GM10266 (cell line): ENCODE measurements around the gene KLHL6.

Source experiments
- DNase-seq: peaks from one replicate; pipeline ENCODE4 v3.0.0; 2012; ENCODE audit errors: extremely low spot score
- TF ChIP-seq, protein P1 (sequence below): IDR thresholded peaks from 2 replicates; pipeline ENCODE4 v1.5.1; 2012; ENCODE audit warnings: mild to moderate bottlenecking, low read depth; ENCODE audit not compliant: control insufficient read depth, insufficient read depth; ENCODE audit errors: missing control alignments

KLHL6 gene

DNA sequence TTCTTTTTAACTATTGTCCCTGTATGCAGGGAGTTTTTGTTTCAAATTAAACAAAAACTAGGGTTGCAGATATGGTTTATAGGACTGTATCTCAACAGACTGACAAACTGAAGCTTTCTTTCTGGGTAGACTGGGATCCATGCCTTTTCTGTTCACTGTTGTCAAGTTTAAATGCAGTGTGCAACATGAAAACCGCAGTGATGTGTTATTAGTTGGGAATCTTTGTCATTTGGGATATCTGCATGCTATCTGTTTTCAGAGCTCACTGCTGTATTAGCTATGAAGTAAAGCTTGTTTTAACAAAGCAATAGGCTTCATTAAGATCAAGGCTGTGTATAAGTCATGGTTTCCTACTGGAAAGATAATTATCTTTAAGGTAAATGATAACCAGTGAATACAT lies 105.7 kb downstream of the KLHL6 start:
- no peak for DNase-seq
- TF ChIP-seq, protein P1, sequence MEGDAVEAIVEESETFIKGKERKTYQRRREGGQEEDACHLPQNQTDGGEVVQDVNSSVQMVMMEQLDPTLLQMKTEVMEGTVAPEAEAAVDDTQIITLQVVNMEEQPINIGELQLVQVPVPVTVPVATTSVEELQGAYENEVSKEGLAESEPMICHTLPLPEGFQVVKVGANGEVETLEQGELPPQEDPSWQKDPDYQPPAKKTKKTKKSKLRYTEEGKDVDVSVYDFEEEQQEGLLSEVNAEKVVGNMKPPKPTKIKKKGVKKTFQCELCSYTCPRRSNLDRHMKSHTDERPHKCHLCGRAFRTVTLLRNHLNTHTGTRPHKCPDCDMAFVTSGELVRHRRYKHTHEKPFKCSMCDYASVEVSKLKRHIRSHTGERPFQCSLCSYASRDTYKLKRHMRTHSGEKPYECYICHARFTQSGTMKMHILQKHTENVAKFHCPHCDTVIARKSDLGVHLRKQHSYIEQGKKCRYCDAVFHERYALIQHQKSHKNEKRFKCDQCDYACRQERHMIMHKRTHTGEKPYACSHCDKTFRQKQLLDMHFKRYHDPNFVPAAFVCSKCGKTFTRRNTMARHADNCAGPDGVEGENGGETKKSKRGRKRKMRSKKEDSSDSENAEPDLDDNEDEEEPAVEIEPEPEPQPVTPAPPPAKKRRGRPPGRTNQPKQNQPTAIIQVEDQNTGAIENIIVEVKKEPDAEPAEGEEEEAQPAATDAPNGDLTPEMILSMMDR, result no peak

DNA sequence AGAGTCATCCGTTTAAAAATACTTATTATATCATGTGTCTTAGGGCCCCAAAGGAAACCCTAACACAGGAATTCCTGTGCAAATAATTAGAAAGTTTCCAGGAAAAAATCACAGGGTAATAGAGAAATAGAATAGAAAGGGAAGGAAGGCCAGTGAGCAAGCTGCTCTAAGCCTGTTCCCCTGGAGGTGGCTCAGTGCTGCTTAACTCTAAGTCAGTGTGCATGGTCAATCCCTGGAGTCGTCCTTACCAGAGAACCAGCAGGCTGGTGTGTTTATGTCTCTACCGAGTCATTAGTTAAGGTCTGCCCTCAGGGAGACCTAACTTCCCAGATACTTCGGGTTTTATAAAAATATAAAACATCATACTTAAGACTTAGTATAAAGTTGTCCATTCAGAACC lies 106.1 kb downstream of the KLHL6 start:
- no peak for DNase-seq
- TF ChIP-seq, protein P1, result no peak

DNA sequence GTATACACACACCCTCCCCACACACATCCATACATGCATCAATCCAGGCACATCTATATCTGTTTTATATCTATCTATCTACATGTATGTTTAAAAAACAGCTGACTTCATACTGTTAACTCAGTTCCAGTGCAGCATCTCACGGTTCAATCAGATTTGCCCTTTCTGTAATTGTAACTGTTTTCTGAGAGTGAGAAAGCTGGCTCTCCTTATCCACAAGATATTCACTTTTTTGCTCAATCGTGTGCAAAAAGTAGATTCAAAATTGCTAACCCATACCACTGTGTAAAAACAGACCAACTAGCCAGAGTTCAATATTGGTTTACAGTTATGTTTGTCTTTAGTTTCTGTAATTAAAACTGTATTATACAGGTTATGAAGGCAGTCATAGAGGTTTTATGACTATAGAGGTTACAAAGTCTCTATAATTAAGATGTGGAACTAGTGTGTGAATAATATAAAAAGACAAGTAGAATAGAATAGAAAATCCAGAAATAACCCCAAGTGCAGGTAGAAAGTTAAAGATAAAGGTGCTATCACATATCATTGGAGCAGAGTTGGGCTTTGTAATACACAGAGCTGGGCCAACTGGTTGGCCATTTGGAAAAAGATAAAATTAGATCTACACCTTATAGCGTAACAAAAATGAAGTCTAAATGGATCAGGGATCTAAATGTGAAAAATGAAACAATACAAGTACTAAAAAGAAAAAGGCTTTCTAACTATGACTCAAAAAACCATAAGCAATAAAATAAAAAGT lies 107.0 kb downstream of the KLHL6 start:
- DNase-seq, result no peak
- TF ChIP-seq, protein P1, result no peak

DNA sequence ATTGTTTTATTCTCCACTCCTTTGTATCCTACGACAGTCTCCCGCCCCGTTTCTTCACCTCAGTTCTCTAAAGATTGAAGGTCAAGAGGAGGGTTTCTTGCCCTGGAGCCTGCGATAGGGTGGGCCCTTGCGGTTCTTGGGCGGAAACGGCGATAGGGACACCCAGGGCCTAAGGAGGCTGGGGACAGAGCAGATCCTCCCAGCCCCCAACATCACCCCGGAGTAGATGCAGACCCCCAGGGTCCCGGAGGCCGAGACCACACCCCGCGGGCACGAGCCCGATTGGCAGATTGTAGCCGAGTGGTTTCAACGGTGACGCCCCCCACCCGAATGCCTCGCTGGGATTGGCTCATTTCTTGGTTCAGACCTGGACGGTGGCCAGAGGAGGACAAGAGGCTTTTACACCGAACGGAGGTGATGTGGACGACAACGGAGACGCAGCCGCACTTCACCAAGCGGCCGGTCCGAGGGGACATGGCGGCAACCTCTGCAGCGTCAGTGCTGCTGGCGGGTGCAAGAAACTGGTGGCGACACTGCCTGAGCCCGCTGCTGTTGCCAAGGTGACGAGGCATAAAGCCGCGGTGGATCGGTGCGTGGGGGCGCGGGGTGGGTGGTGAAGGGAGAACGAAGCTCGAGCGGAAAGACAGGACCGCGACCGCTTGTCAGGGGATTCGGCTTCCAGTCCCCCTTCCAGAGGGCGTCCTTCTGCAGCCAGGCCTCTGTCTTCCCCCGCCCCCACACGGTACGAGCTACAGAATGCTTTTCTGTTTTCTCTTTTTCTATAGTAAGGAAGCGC lies 108.1 kb downstream of the KLHL6 start:
- TF ChIP-seq, protein P1, result peak; percentile 9

DNA sequence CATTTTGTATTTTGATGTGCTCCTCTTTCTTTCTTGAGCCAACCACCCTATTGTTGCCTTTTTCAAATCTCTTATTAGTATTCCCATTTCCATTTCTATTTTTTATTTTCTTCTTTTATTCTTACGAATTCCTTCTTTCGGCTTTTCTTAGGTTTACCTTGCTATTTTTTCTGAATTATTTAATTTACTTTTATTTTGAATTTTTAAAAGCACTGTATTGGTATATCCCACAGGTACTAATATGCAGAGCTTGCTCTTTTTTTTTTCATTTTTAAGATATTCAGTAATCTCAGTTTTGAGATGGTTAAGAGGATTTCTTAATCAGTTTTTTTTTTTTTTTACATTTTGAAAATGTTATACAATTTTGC lies 108.7 kb downstream of the KLHL6 start:
- TF ChIP-seq, protein P1, result no peak
- DNase-seq, result no peak

More for the DNA sequence above, 108.1 kb downstream of the KLHL6 start:
- DNase-seq, result peak; percentile 91

DNA sequence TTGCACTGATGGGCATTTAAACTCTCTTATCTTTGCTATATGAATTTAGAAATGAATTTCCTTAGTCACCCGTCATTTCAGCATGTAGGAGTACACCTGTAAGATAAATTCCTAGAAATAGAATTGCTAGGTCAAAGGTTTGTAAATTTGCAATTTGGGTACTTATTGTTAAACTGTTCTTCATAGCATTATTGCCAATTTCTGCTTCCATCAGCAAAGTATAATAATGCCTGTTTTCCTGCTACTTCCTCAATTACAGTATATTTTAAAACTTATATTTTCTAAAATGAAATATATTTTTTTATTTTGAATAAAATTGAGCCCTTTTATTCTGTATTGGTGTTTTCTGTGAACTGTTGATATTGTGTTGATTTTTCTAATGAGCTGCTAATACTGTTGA lies 110.8 kb downstream of the KLHL6 start:
- TF ChIP-seq, protein P1, result no peak
- DNase-seq, result no peak
